ENCODE data around the gene ASIC3.
A peak's percentile ranks its signal among the peaks of the same experiment; 100 is the strongest.

Gene ASIC3

DNA sequence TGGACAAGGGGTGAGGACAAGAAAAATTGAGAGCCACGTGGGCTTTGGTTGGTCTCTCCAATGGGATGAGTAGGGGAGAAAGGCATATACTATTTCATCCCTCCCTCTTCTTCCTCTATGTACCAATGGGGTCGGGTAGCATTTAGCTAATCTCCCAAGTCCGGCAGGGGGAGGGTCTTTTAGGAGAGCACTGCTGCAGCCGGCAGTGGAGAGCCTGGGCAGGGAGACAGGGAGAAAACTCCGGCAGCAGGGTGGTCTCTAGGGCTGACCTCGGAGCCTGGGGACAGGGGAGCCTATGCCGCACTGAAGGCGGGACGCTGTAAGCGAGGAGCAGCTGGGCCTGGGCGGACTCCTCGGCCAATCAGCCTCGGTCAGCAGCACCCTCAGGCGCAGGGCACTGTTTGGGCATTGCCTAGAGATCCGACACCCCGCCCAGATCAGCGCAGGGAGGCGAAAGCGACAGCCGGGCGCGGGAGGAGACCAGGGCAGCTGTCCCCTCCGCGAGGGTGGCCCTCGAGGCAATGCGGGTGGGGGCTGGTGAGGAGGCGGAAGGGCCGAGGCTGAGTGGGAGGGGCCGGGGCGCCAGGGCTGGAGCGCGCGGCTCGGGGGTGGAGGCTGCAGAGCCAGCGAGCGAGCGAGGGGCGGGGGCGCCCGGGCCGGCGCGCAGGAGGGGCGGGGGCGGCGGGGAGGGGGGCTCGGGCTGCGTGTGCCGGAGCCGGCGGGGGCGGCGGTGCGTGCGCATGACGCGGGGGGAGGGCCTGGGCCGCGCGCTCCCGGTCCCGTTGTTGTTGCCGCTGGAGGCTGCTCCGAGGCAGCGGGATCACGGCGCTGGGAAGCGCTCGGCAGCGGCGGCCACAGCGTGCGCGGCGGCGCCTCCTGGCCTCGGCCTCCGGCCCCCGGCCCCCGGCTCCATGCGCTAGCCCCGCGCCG, 37.6 kb downstream of the ASIC3 start, which contains the start of gene AGAP3:
TSS of gene AGAP3 (plus strand) at position 785 of the 930 bp plus-strand sequence. CDS start 267 bp downstream, outside the sequence.
- peak; percentile 93 for DNase-seq (ENCODE audit: low spot score)

DNA sequence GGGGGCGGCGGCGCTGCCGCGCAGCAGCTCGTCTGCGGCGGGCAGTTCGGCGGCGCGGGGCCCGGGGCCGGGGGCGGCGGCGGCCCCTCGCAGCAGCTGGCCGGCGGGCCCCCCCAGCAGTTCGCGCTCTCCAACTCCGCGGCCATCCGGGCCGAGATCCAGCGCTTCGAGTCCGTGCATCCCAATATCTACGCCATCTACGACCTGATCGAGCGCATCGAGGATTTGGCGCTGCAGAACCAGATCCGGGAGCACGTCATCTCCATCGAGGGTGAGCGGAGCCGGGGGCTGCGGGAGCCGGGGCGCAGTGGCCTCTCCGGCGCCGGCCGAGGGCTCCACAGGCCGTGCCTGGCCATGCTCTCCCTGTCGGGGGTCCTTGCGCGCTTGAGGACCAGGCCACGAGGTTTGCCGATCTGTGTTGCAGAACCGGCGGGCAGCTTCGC, 38.5 kb downstream of the ASIC3 start:
- no peak for DNase-seq (ENCODE audit: low spot score)

DNA sequence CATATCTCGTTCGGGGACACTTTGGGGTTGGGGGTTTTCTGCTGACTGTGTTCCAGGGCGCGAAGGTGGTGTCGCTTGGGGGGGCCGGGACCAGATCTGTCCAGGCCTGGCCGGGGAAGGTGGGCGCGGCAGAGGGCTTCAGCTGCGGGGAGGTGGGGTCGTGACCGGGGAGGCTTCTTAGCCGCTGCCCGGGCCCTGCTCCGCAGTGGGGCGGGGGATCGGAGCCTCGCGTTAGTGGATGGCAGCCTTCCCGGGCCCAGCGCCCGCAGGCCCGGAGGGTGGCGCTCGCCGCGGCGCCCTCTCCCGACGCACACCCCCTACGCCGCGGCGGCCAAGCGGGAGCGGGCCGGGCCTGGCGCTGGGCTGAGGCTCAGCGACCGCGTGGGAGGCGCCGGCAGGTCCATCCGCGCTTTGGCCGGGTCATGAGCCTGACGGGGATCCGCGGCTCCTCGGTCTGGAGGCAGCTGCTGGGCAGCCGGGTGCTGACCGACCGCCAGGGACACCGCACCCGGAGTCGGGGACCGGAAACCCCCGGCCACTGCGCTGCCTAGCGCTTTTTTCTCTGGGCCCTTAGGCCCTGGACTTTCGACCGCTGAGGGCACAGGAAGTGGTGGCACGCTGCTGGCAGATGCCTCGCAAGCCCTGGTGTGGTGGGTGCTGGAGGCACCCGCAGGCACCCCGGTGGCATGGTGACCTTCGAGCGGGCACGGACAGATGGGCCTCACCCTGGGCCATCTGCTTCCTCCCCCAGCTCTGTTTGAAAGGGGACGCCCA, 39.1 kb downstream of the ASIC3 start:
- peak; percentile 74 for DNase-seq (ENCODE audit: low spot score)

DNA sequence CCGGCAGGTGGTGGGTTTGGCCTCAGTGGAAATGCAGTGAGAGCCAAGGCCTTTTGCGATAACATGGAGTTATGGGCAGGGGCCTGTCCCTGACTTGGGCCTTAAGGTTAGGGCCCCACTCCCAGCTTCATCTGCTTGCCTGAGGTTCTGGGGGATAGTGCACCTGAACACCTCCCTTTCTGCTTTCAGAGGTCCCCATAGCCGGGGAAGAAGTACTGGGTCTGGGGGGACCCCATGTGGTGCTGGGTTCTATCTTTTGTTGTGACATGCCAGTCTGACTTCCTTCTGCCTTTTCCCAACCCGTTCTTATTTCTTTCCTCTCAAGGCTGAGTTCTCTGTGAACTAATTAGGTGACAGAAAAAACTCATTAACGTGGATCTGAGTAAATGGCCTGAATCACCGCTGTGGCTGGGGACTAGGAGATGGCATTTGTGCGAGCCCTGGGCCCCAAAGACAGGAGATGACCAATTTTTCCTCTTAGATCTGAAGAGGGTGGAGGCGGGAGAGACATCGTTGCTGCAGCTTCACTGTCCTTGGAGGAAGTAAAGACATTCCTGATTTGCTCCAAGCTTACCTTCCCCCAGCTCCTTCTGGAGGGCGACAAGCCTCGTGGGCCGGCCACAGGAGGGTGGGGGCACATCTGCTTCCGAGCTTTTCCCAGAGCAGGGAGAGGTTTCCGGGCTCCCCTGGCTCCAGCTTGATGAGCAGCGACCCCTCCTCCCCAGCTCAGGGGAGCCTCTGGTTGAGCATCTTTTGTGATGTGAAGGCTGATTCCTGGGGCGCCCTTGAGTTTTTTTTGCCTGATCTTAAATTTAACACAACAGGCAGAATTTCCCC, 39.9 kb downstream of the ASIC3 start:
- DNase-seq (ENCODE audit: low spot score) = no peak

DNA sequence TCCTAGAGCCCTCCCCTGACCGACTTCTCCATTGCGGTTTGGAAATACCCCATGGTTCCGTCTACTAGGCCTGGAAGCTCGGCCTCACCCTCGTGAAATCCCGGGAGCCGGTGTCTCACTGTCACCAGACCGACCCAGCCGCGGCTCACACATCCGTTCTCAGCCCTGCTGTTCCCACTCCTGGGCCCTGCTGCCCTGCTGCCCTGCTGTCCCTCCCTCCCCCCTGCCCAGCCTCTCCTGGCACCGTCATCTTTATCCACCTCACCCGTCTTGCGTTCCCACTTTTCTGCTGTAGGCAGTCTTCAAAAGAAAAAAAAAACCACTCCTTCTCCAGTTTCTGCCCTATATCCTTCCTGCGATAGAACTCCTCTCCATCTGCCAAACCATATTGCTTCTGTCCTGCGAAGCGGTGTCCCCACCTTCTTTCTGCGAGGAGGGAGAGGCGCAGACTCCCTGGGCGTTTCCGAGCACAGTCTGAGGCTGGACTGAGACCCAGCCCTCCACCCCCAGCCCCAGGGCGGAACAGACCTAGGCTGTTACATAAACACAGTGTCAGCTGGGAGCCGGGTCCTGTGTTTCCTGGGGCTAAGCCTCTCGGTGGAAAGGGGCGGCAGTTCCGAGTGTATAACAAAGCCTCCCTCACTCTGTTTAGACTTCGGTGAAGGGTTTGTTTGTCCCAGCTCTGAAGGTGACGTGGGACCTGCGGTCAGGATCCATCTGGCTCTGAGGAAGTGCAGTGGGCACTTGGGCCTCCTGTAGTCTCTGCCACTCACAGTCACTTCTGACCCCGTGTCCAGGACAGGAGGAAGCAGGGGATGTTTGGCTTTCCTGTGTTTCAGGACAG, 40.7 kb downstream of the ASIC3 start:
- peak; percentile 78 for DNase-seq (ENCODE audit: low spot score)

DNA sequence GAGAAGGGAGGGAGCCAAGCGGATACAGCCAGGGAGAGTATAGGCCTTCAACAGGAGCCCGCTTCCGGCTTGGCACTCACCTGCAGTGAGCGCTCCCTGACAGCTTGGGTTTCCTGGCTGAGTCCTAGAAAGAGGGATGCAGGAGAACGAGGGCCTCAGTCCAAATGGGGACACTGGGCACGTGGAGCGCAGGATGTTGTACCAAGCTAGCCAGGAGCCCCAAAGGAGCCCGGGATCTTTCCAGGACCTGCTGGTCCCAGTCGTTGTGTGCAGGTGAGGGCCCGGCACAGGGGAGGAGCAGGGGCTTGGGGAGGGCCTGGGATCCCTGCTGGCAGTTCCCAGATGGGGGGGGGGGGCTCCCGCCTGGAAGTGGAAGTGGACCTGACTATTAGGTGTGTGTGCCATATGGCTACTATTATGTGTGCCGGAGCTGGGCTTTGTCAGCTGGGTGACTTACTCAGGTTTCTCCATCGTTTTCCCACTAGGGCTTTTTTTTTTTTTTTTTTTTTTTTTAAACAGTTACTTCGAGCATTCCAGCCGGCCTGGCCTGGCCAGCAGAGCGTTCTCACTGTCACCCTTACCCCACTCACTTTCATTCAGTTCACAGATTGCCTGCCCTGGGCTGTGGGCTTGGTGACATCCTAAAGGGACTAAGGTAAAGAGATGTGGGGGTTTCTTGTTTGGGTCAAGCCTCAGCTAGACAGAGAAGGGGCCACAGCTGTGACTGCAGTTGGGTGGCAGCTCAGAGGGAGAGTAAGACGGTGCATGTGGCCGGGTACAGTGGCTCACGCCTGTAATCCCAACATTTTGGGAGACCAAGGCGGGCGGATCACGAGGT, 41.8 kb downstream of the ASIC3 start:
- DNase-seq (ENCODE audit: low spot score) = no peak

DNA sequence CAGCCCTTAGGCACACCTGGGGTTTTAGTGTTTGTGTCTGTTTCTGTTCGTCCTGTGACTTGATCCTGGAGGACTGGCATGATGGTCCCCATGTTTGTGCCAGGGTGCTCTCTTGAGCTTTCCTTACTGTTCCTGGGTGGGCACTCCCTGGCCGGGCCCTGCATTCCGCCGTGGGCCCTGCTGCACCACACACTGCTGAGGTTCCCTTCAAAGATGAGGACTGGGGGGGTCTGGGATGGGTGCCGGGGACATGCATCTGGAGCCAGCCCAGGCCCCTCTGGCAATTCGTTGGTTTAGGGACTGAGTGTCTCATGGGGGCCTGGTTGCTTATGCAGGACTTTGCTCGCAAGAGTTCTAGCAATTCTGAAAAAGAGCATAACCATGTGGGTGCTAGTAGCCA, 42.7 kb downstream of the ASIC3 start:
- DNase-seq (ENCODE audit: low spot score) = no peak

DNA sequence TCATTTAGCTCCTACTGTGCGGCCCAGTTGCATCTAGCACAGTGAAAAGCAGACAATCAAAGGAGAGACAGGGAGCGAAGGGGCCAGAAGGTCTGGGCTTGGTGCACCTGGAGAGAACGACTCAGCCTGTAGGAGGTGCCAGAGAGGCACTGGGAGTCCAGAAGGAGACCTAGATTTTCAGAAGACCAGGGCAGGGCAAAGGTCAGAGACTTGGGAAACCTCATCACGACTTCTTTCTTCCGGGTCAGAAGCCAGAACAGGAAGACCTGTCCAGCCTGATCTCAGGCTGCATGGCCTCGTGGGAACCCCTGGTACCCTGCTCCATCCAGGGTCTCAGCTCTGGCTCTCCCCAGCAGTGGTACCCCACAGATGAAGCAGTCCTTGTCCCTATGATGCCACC, 43.1 kb downstream of the ASIC3 start:
- DNase-seq (ENCODE audit: low spot score) = no peak

DNA sequence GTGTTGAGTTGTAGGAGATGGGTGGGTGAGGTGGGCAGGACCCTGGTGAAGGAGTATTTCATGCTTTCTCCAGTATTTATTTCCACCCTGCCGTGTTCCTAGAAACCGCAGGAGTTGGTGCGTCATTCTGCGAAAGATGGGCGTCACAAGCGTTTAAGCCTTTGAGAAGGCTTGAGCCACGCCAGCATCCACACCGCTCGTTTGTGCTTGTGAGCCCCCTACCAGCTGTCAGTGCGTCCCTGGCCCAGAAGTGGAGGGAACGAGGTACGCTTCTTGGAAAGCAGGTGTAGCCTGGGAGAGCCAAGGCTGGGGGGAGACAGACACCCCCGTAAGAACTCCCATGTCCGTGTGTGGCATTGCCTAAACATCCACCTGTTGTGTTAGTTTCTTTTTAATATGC, 43.7 kb downstream of the ASIC3 start:
- DNase-seq (ENCODE audit: low spot score) = no peak

DNA sequence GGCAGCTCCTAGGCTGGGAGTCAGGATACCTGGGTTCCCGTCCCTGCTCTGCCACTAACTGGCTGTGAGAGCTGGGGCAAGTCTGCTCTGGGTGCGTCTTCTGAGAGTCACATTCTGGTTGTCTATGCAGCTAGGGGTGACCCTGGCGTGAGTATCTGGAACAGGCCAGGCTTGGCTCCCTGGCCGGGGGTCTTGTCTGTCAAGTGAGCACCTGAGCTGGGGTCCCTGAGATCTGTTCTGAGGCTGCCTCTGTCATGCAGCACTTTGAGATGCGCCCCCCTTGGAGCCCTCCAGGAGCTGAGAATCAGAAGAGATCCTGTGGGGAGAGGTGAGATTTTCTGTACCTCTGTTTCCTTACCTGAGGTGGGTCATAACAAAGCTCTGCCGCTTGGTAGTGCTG, 45.4 kb downstream of the ASIC3 start:
- no peak for DNase-seq (ENCODE audit: low spot score)

DNA sequence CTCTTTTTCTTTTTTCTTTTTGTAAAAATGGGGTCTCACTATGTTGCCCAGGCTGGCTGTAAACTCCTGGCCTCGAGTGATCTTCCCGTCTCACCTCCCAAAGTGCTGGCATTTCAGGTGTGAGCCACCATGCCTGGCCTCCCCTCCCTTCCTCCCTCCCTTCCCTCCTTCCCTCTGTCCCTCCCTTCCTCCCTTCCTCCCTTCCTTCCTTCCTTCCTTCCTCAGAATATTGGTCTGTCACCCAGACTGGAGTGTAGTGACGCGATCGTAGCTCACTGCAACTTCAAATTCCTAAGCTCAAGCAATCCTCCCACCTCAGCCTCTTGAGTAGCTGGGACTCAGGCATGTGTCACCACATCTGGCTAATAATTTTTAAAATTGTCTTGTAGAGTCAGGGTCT, 46.3 kb downstream of the ASIC3 start:
- DNase-seq (ENCODE audit: low spot score) = no peak

DNA sequence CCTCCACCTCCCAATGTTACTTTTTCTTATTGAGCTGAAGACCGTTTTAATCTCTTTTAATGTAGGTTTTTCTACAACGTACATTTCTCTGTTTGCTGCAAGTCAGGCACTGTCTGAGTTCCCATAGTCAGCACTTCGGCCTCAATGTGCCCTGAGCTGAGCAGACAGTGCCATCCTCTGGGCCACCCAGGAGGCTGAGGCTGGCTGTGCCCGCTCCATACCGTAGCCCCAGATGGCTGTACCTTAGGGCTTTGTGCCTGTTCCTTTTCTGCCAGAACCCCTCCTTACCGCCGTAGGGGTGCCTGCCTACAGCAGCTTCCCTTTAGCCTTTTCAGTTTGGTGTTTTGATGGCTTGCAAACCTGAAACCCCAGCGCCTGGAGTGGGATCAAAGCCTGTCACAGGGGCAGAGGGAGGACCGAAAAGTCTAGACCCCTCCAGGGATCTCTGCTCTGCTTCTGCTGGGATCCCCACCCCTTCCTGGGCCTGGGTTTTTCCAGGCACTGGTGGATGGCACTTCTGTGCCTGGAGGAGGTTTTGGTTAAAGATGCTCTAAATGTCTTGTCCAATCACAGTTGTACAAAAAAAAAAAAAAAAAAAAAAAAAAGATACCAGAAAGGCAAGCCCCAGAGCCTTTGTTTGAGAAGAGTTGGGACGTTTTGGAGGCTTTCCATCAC, 46.9 kb downstream of the ASIC3 start:
- no peak for DNase-seq (ENCODE audit: low spot score)

DNA sequence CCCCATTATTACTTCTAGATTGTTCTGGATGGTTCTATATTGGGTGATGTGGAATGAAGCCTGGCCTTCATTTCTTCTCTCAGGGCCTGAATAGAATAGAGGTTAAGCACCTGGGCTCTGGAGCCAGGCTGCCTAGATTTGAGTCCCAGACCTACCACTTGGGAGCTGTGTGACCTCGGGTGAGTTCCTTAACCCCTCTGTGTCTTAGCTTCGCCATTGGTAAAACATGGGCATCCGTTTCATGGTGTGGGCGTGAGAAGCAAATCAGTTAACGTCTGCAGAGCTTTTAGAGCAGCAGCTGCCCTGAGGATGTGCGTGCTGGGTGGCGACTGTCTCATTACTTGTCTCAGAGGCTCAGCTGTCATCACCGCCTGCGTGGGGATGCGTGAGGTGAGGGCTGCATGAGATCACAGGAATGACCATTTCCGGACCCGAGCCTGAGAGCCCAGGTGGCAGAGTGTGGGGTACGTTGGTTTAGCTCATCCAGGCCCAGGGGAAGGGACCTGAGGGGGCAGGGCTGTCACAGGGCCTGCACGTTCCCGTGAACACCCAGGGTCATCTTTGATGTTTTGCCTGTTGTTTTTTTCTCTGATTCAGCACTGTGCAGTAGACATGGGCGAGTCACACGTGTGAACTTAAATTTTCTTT, 47.6 kb downstream of the ASIC3 start:
- DNase-seq (ENCODE audit: low spot score) = no peak

DNA sequence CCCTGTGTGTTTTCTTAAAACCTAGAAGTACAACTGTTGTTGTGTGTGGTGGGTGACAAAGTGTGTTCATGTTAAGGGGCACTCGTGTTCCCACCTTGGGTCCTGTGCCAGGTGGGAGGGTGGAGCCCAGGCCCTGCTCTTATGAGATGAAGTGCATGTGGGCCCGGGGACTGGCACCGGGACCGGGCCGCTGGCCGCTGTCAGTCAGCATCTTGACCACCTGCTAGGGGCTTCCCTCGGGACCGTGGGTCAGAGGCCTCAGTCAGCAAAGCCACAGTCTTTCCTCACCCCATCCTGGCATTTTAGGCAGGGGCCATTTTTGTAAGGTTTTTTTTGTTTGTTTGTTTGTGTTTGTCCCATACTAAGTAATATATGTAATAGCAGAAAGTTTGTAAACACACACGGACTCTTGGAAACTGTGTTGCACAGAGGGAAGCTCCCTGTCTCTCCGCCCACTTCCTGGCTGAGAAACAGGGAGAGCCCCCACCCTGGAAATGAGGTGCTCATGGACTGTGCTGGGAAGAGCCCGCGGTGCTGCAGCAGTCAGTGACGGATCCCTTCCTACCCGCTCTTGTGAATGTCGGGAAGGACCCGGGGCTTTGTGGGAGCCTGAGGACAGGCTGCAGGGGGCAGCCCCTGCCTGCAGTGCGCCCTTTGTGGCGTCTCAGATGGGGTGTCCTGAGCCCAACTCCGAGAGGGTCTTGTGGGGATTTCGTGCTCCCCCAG, 51.3 kb downstream of the ASIC3 start:
- no peak for DNase-seq (ENCODE audit: low spot score)

DNA sequence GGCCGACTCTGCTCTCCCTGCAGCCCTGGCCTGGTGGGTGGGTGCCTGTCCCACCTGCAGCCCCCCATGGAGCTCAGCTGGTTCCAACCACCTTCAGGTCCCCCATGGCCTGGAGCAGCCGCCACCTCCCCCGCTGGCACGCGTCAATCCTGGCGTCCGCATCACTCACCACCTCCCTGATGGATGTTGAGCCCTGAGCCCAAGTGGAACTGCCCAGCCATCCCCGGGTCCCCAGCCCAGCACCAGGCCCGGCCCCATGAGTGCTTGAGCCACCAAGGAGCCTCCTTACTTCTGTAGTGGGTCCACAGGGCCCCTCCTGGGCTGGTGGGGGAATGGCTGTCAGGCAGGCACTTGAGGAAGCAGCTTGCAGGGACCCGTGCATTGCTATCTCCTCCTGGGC, 52.6 kb downstream of the ASIC3 start:
- DNase-seq (ENCODE audit: low spot score) = no peak

DNA sequence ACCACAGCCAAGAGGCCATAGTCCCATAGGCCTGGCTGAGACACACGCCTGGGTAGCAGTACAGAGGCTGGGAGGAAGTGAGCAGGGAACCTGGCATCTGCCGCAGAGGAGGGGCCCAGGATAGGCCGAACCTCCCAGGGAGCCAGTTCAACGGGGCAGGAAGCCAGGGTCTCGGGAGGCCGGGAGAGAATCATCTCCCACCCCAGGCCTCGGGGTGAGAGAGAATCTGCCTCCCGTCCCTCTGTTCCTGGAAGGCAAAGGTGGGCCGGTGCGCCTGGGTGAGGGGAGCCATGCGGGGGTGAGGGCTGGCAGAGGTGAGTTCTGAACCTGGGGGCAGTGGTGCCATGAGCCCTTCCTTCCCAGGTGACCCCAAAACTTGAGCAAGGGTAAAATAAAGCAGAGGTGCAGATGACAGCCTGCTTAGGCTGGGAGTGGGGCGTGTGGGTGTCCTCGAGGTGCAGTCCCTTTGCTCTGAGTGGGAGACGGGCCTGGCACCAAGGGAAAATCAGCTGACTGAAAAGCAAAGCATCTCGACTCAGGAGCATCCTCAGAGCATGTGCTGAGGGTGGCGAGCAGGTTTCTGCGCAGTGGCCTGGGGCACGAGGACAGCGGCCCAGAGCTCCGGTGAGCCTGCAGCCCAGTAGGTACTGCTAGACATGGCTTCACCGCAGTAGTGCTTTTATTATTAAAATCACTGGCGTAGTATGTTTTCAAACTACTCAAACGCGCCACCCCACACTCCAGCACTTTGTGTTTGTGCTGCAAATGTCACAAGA, 53.5 kb downstream of the ASIC3 start:
- DNase-seq (ENCODE audit: low spot score) = no peak
